ENCODE data around the gene NEURL1. TPM values are rescaled to one million over a fixed set of nuclear protein-coding genes. Genes with fewer than 3 reads are reported as not detected.

NEURL1 gene
- total RNA-seq, 1 experiment from 2014 or later = 0.10 TPM

GRCh38 chr10:103478671-103479070, 14.8 kb upstream of the NEURL1 start:
- Histone ChIP-seq H3K27me3 (ENCODE audit: control insufficient read depth, insufficient read depth, low read length) (no peaks in the 10 kb centered on the region), H3K9me3 (ENCODE audit: control insufficient read depth, insufficient read depth, low read depth, low read length) (no peaks in the 10 kb centered on the region), H3K36me3 (ENCODE audit: control insufficient read depth, insufficient read depth, low read length) (no peaks in the 10 kb centered on the region), H3K4me3 (ENCODE audit: low read depth in 2 of 2, low read length in 2 of 2) (no peak overlapping the region), H3K27ac (ENCODE audit: low read length) (no peak overlapping the region), H3K4me1 (ENCODE audit: control insufficient read depth, insufficient read depth, low read length) (no peaks in the 10 kb centered on the region; the same call in 1 of the 2 replicates)
- TF ChIP-seq CTCF (IDR thresholded peaks at IDR 0.05) (no peak), POLR2AphosphoS5 (IDR thresholded peaks at IDR 0.05; ENCODE audit: low read depth, low read length) (no peak), SIN3A (IDR thresholded peaks at IDR 0.05; ENCODE audit: borderline replicate concordance, insufficient read depth, low read depth, low read length) (no peak), REST (IDR thresholded peaks at IDR 0.05; ENCODE audit: insufficient read depth in 1 of 2, low read depth in 2 of 2, low read length in 1 of 2) (no peak), TCF7L2 (IDR thresholded peaks at IDR 0.05; ENCODE audit: low read depth, low read length) (no peak)
- CTCF ChIA-PET = no interaction called here
- DNase-seq (ENCODE audit: low read depth, low spot score) = no peak
- POLR2A ChIA-PET = no interaction called here
- in situ Hi-C loops (cut with HindIII; ENCODE audit: low pct_unique_long_range_greater_than_20kb, low sequenced_read_pairs) = loop anchor here (10.0 kb wide), 1 partner anchor 84 kb away; the partner anchor contains the start of genes ATP5MK and PDCD11
- intact Hi-C loops (cut with micrococcal nuclease; ENCODE audit: unreplicated experiment) = no loop called here
- no TSS peak for BruUV-seq (replicated peaks)
- no peak for ATAC-seq

- CTCF ChIA-PET = no interaction called here
Observed at GRCh38 chr10:103479135-103479534, 14.4 kb upstream of the NEURL1 start, which contains the start of gene CALHM3. CALHM3 (minus strand) TSS chr10:103479240; CDS start chr10:103479032, 208 bp downstream.

More at GRCh38 chr10:103479135-103479534, 14.4 kb upstream of the NEURL1 start, which contains the start of gene CALHM3:
- intact Hi-C loops (cut with micrococcal nuclease; ENCODE audit: unreplicated experiment) (no loop called here), in situ Hi-C loops (cut with HindIII; ENCODE audit: low pct_unique_long_range_greater_than_20kb, low sequenced_read_pairs) (loop anchor here (10.0 kb wide), 1 partner anchor 84 kb away; the partner anchor contains the start of genes ATP5MK and PDCD11)
- BruUV-seq (replicated peaks) = no TSS peak
- POLR2A ChIA-PET = no interaction called here
- no peaks in the 10 kb centered on the region; the same call in 1 of the 2 replicates for H3K4me1 ChIP-seq (ENCODE audit: control insufficient read depth, insufficient read depth, low read length)
- ATAC-seq = peak; percentile 32; the same call in 1 of the 2 replicates
- no peaks in the 10 kb centered on the region for H3K36me3 ChIP-seq (ENCODE audit: control insufficient read depth, insufficient read depth, low read length)
- no peak within 1 kb of the TSS for H3K27ac ChIP-seq (ENCODE audit: low read length)
- no peak for TF ChIP-seq REST (IDR thresholded peaks at IDR 0.05; ENCODE audit: insufficient read depth in 1 of 2, low read depth in 2 of 2, low read length in 1 of 2)
- TF ChIP-seq TCF7L2 (IDR thresholded peaks at IDR 0.05; ENCODE audit: low read depth, low read length) = no peak
- no peak for TF ChIP-seq POLR2AphosphoS5 (IDR thresholded peaks at IDR 0.05; ENCODE audit: low read depth, low read length)
- no peak for TF ChIP-seq SIN3A (IDR thresholded peaks at IDR 0.05; ENCODE audit: borderline replicate concordance, insufficient read depth, low read depth, low read length)
- no peak for TF ChIP-seq CTCF (IDR thresholded peaks at IDR 0.05)
- no peak for DNase-seq (ENCODE audit: low read depth, low spot score)
- no peak within 1 kb of the TSS for H3K4me3 ChIP-seq (ENCODE audit: low read depth in 2 of 2, low read length in 2 of 2)
- H3K27me3 ChIP-seq (ENCODE audit: control insufficient read depth, insufficient read depth, low read length) = no peaks in the 10 kb centered on the region
- no peaks in the 10 kb centered on the region for H3K9me3 ChIP-seq (ENCODE audit: control insufficient read depth, insufficient read depth, low read depth, low read length)
